HFFc6 (cell line): ENCODE measurements around the gene SF3B2. TPM values are rescaled to one million over a fixed set of nuclear protein-coding genes. Genes with fewer than 3 reads are reported as not detected.

Source experiments
- DNase-seq: peaks from one replicate; pipeline ENCODE4 v3.0.0-alpha.2; 2018
- H3K27ac Mint-ChIP-seq: 2 replicates; pipeline ENCODE4 v1.8.0; 2020; ENCODE audit warnings: mild to moderate bottlenecking, mixed read lengths
- H3K27me3 Mint-ChIP-seq: 2 replicates; pipeline ENCODE4 v1.8.0; 2021; ENCODE audit warnings: mild to moderate bottlenecking, moderate library complexity, mixed read lengths; ENCODE audit not compliant: insufficient read depth
- H3K36me3 Mint-ChIP-seq: 2 replicates; pipeline ENCODE4 v1.8.0; 2021; ENCODE audit warnings: low read depth, mixed read lengths
- H3K4me1 Mint-ChIP-seq: 2 replicates; pipeline ENCODE4 v1.8.0; 2020; ENCODE audit warnings: low read depth, mixed read lengths
- H3K4me3 Mint-ChIP-seq: 2 replicates; pipeline ENCODE4 v1.8.0; 2020; ENCODE audit warnings: mild to moderate bottlenecking, moderate library complexity, mixed read lengths
- H3K9me3 Mint-ChIP-seq: 2 replicates; pipeline ENCODE4 v1.8.0; 2020; ENCODE audit warnings: mild to moderate bottlenecking, mixed read lengths
- CTCF ChIP-seq: fragments of 200-600 bp; sonication (generic); IDR thresholded peaks from 2 replicates; pipeline ENCODE4 v1.5.0; 2021; ENCODE audit warnings: antibody characterized with exemption, mild to moderate bottlenecking
- total RNA-seq, 6 experiments: library from RNA; stranded (reverse); fragmentation: NEBNext Ultra II Directional; extraction: Animal tissue kit (Norgen Biotek cat#: 25700); gene quantifications; 2 replicates in 1 of 6; 3 replicates in 5 of 6; pipeline ENCODE4 v1.2.3, GENCODE V29; 2021

Gene SF3B2
- total RNA-seq, 6 experiments from 2014 or later: 199 to 240 (median 222) TPM

DNA sequence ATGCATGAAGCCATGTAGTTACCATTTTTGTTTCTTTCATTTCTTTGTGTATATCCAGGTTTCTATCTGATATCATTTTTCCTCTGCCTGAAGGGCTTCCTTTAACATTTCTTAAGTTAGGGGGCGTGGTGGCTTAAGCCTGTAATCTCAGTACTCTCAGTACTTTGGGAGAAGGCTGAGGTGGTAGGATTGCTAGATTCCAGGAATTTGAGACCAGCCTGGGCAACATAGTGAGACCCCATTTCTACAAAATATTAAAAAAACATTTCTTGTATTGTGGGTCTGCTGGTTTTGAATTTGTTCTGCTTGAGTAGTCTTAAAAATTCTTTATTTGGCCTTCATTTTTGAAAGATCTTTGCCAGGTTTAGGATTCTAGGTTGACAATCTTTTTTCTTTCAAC lies 12.4 kb downstream of the SF3B2 start:
- peaks cover 71% of the 10 kb centered on the region for H3K36me3 Mint-ChIP-seq

DNA sequence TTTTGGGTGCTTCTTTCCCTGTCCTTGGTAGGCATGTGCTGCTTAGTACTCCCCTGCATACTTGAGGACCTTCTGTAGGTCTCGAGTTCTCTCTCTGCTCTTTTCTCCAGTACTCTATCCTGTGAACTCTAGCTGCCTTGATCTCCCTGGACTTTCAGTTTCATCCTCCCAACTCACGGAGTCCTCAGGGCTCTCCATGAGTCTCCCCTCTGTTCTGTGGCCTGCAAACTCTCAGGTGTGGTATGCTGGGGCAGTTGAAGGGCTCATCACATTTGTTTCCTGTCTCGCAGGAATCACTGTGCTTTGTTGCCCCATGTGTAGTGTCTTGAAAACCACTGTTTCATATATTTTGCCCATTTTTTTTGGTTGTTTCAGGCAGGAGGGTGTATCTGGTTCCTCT lies 14.6 kb downstream of the SF3B2 start:
- Mint-ChIP-seq H3K9me3 (no peaks in the 10 kb centered on the region), H3K36me3 (peaks cover 62% of the 10 kb centered on the region), H3K4me1 (peaks cover 26% of the 10 kb centered on the region), H3K4me3 (no peak overlapping the region), H3K27me3 (no peaks in the 10 kb centered on the region; the same call in none of the 2 replicates), H3K27ac (peak overlapping the region; percentile 35; the same call in 1 of the 2 replicates)
- DNase-seq: no peak
- TF ChIP-seq CTCF: no peak

More for the DNA sequence above, 12.4 kb downstream of the SF3B2 start:
- DNase-seq: no peak
- H3K27ac Mint-ChIP-seq: no peak overlapping the region
- H3K27me3 Mint-ChIP-seq: no peaks in the 10 kb centered on the region; the same call in 1 of the 2 replicates
- H3K4me1 Mint-ChIP-seq: peaks cover 19% of the 10 kb centered on the region
- TF ChIP-seq CTCF: no peak
- no peaks in the 10 kb centered on the region for H3K9me3 Mint-ChIP-seq
- H3K4me3 Mint-ChIP-seq: no peak overlapping the region

DNA sequence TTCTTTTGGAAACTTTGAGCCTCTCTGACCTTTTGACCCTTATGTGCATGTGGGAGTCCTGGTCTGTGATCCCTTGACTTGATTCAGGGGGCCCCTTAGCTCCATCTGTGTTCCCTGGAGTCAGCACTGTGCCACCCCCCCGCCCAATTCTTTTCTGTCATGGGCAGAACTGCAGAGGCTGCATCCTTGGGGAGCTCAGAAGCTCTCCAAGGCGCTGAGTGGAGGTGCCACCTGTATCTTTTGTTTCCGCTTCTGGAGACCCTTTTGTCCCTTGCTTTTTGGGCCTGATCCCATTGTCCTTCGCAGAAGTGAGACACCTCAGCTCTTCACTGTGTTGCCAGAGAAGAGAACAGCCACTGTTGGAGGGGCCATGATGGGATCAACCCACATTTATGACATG lies 15.5 kb downstream of the SF3B2 start:
- no peak for TF ChIP-seq CTCF
- no peaks in the 10 kb centered on the region; the same call in none of the 2 replicates for H3K27me3 Mint-ChIP-seq
- peaks cover 35% of the 10 kb centered on the region for H3K4me1 Mint-ChIP-seq
- peak overlapping the region; percentile 90; the same call in 1 of the 2 replicates for H3K27ac Mint-ChIP-seq
- no peak overlapping the region for H3K4me3 Mint-ChIP-seq
- no peaks in the 10 kb centered on the region for H3K9me3 Mint-ChIP-seq
- H3K36me3 Mint-ChIP-seq: peaks cover 68% of the 10 kb centered on the region
- DNase-seq: no peak

- Mint-ChIP-seq H3K36me3 (peaks cover 68% of the 10 kb centered on the region), H3K27me3 (no peaks in the 10 kb centered on the region; the same call in none of the 2 replicates), H3K9me3 (no peaks in the 10 kb centered on the region), H3K27ac (peak overlapping the region; percentile 90), H3K4me3 (peak overlapping the region; percentile 52), H3K4me1 (peaks cover 41% of the 10 kb centered on the region)
- peak; percentile 97 for TF ChIP-seq CTCF
- peak; percentile 52 for DNase-seq
Measured at GRCh38 chr11:66068154-66068821, 16.1 kb downstream of the SF3B2 start.

- no peaks in the 10 kb centered on the region; the same call in none of the 2 replicates for H3K27me3 Mint-ChIP-seq
- peak overlapping the region; percentile 90 for H3K27ac Mint-ChIP-seq
- peak; percentile 44 for TF ChIP-seq CTCF
- peaks cover 41% of the 10 kb centered on the region for H3K4me1 Mint-ChIP-seq
- H3K4me3 Mint-ChIP-seq: peak overlapping the region; percentile 85
- DNase-seq: peak; percentile 59
- H3K36me3 Mint-ChIP-seq: peaks cover 60% of the 10 kb centered on the region
- H3K9me3 Mint-ChIP-seq: no peaks in the 10 kb centered on the region
Measured at GRCh38 chr11:66068923-66069714, 17.0 kb downstream of the SF3B2 start.
